ENCODE measurements around the gene CWC27. TPM values are rescaled to one million over a fixed set of nuclear protein-coding genes. Genes with fewer than 3 reads are reported as not detected.

CWC27 gene
- total and polyA plus RNA-seq, 8 donors: 5.8 to 25.7 (median 14.3) TPM; not detected in 1

GRCh38 chr5:64742411-64742810, 26.3 kb upstream of the CWC27 start:
- DNase-seq: no peak
- H3K27me3 ChIP-seq: no peaks in the 10 kb centered on the region
- TF ChIP-seq POLR2A (IDR thresholded peaks at IDR 0.05) (no peak), CTCF (IDR thresholded peaks at IDR 0.05) (no peak), EP300 (IDR thresholded peaks at IDR 0.05) (no peak), POLR2AphosphoS5 (IDR thresholded peaks at IDR 0.05) (no peak)
- intact Hi-C loops (cut with DNase I; ENCODE audit: low total_unique reads): no loop called here
- peaks cover 0 to 7% (median 0%) of the 10 kb centered on the region in 4 donors for H3K4me1 ChIP-seq
- no peaks in the 10 kb centered on the region for H3K9me3 ChIP-seq
- peaks cover 0 to 41% (median 29%) of the 10 kb centered on the region in 4 donors for H3K36me3 ChIP-seq
- H3K27ac ChIP-seq: no peak overlapping the region
- no peak overlapping the region for H3K4me3 ChIP-seq
- 81 to 91% (median 85%) methylated on average over 1 of the region's 1 CpG for WGBS, 5 donors

GRCh38 chr5:64742821-64743220, 25.9 kb upstream of the CWC27 start:
- Histone ChIP-seq H3K27ac (no peak overlapping the region), H3K9me3 (no peaks in the 10 kb centered on the region), H3K36me3 (peaks cover 0 to 45% (median 33%) of the 10 kb centered on the region in 4 donors), H3K27me3 (no peaks in the 10 kb centered on the region), H3K4me3 (no peak overlapping the region), H3K4me1 (peaks cover 0 to 7% (median 0%) of the 10 kb centered on the region in 4 donors)
- intact Hi-C loops (cut with DNase I; ENCODE audit: low total_unique reads): no loop called here
- TF ChIP-seq CTCF (IDR thresholded peaks at IDR 0.05) (no peak), POLR2AphosphoS5 (IDR thresholded peaks at IDR 0.05) (no peak), EP300 (IDR thresholded peaks at IDR 0.05) (no peak), POLR2A (IDR thresholded peaks at IDR 0.05) (no peak)
- no peak for DNase-seq

- TF ChIP-seq POLR2AphosphoS5 (IDR thresholded peaks at IDR 0.05) (no peak), EP300 (IDR thresholded peaks at IDR 0.05) (no peak), CTCF (IDR thresholded peaks at IDR 0.05) (no peak), POLR2A (IDR thresholded peaks at IDR 0.05) (no peak)
Observed at GRCh38 chr5:64744914-64745313, 23.8 kb upstream of the CWC27 start.

GRCh38 chr5:64746446-64746845, 22.3 kb upstream of the CWC27 start:
- Histone ChIP-seq H3K27me3 (no peaks in the 10 kb centered on the region), H3K4me1 (peaks cover 0 to 7% (median 0%) of the 10 kb centered on the region in 4 donors), H3K9me3 (no peaks in the 10 kb centered on the region), H3K36me3 (peaks cover 0 to 18% (median 9%) of the 10 kb centered on the region in 4 donors), H3K27ac (no peak overlapping the region), H3K4me3 (no peak overlapping the region)
- WGBS, 5 donors: 87 to 93% (median 89%) methylated on average over 1 of the region's 1 CpG
- DNase-seq: no peak
- intact Hi-C loops (cut with DNase I; ENCODE audit: low total_unique reads): no loop called here
- TF ChIP-seq POLR2A (IDR thresholded peaks at IDR 0.05) (no peak), EP300 (IDR thresholded peaks at IDR 0.05) (no peak), CTCF (IDR thresholded peaks at IDR 0.05) (no peak), POLR2AphosphoS5 (IDR thresholded peaks at IDR 0.05) (no peak)

More at GRCh38 chr5:64744914-64745313, 23.8 kb upstream of the CWC27 start:
- Histone ChIP-seq H3K4me1 (peaks cover 0 to 7% (median 0%) of the 10 kb centered on the region in 4 donors), H3K27ac (no peak overlapping the region), H3K4me3 (no peak overlapping the region), H3K27me3 (no peaks in the 10 kb centered on the region), H3K9me3 (no peaks in the 10 kb centered on the region), H3K36me3 (peaks cover 0 to 28% (median 18%) of the 10 kb centered on the region in 4 donors)
- DNase-seq: no peak
- WGBS, 5 donors: 90 to 98% (median 96%) methylated on average over 1 of the region's 1 CpG
- intact Hi-C loops (cut with DNase I; ENCODE audit: low total_unique reads): no loop called here

Data from stomach (tissue), 9 donors.